GM19193 (cell line): Measurements from ENCODE around the gene CUEDC1.

Source experiments
- POLR2A ChIP-seq: IDR thresholded peaks from 4 replicates; pipeline ENCODE4 v1.6.1; 2011; ENCODE audit not compliant: insufficient read depth, insufficient read length; ENCODE audit errors: extremely low read depth

Gene CUEDC1

GRCh38 chr17:57940231-57940630 is 15.0 kb downstream of the CUEDC1 start:
- TF ChIP-seq POLR2A = no peak

- no peak for TF ChIP-seq POLR2A
Measured at GRCh38 chr17:57939797-57940196, 15.4 kb downstream of the CUEDC1 start.

GRCh38 chr17:57938061-57938502 is 17.1 kb downstream of the CUEDC1 start:
- no peak for TF ChIP-seq POLR2A

GRCh38 chr17:57937492-57937891 is 17.7 kb downstream of the CUEDC1 start:
- TF ChIP-seq POLR2A = no peak

- no peak for TF ChIP-seq POLR2A
Measured at GRCh38 chr17:57935833-57936807, 19.1 kb downstream of the CUEDC1 start.

GRCh38 chr17:57931488-57932137 is 23.6 kb downstream of the CUEDC1 start:
- TF ChIP-seq POLR2A = no peak

- no peak for TF ChIP-seq POLR2A
Measured at GRCh38 chr17:57930239-57930638, 25.0 kb downstream of the CUEDC1 start.

- no peak for TF ChIP-seq POLR2A
Measured at GRCh38 chr17:57929386-57929785, 25.8 kb downstream of the CUEDC1 start.

GRCh38 chr17:57928928-57929327 is 26.3 kb downstream of the CUEDC1 start:
- no peak for TF ChIP-seq POLR2A

GRCh38 chr17:57927048-57927723 is 28.0 kb downstream of the CUEDC1 start:
- no peak for TF ChIP-seq POLR2A

GRCh38 chr17:57926723-57927047 is 28.5 kb downstream of the CUEDC1 start:
- TF ChIP-seq POLR2A = no peak

- no peak for TF ChIP-seq POLR2A
Measured at GRCh38 chr17:57925361-57925990, 29.7 kb downstream of the CUEDC1 start.

- no peak for TF ChIP-seq POLR2A
Measured at GRCh38 chr17:57924677-57925076, 30.5 kb downstream of the CUEDC1 start.

- no peak for TF ChIP-seq POLR2A
Measured at GRCh38 chr17:57923182-57923872, 31.9 kb downstream of the CUEDC1 start.
